Retina (tissue), 1 donor: ENCODE measurements around the gene TRIO.
A peak's percentile ranks its signal among the peaks of the same experiment; 100 is the strongest.

ENCODE experiments used
- DNase-seq: peaks from one replicate; pipeline ENCODE4 v3.0.0-alpha.2; 2016

The TRIO gene

DNA sequence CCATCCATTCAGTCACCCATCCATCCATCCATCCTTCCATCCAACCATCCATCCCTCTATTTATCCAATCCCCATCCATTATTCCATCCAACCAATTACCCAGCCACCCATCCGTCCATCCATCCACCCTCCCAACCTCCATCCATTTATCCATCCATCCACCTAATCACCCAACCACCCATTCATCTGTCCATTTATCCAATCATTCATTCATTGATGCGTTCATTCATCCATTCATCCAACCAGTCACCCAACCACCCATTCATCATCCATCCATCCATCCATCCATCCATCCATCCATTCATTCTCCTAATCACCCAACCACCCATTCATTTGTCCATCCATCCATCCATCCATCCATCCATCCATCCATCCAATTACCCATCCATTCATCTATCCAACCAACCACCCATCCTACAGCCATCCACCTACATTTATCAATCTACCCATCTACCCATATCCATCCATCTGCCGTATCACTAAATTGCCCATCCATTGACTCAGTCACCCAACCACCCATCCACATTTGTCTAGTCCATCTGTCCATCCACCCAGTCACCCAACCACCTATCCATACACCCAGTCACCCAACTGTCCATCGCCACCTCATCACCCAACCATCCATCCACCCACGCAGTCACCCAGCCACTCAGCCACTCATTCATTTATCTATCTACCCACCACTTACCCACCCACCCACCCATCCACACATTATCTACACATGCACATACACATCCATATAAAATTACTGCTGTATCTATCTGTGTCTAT lies 165.4 kb downstream of the TRIO start:
- no peak for DNase-seq

DNA sequence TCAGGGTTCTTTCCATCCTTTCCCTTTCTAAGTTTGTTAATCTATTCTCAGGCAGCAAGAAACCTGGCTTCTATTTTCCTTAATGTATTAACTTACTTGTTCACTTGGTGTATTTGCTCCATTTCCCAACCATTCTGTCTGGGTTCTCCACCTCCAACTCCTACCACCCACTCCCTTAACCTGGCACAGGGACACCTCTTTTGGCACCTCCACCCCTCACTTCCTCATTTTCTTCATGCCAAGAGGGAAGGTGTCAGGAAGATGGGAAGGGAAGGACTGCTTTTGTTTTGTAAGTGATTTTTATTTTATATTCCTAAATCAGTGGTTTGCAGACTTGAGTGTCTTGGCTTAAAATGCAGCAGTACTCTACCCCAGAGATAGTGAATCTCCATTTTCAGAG lies 166.1 kb downstream of the TRIO start:
- no peak for DNase-seq

DNA sequence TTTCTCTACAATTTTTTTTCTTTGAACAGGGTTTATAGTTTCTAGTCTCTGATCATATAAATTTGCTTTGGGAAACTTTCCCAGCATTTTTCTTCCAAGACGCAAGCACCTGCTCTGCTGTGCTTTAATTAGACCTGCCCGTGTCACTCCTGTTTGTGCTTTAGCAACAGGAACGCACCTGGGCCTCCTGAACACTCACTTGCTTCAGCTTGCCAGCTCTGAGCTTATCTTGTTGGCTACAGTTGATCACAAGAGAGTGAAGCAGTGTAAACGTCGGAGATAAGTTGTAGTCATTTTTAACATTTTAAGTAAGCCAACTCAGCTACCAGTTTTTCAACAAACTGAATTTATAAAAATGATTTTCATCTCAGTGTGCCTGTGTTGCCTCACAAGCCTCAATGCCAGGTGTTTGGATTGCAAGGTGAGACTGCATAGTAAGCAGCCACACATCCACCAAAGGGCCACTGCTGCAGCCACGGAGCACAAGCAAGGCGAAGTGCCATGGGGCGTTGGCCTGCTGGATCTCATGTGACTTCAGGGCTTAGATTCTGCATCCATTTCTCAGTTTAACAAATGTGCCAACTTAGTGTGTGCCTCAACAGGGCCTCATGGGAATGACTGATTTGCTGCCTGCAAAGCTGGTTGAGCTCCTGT lies 166.9 kb downstream of the TRIO start:
- DNase-seq = no peak

DNA sequence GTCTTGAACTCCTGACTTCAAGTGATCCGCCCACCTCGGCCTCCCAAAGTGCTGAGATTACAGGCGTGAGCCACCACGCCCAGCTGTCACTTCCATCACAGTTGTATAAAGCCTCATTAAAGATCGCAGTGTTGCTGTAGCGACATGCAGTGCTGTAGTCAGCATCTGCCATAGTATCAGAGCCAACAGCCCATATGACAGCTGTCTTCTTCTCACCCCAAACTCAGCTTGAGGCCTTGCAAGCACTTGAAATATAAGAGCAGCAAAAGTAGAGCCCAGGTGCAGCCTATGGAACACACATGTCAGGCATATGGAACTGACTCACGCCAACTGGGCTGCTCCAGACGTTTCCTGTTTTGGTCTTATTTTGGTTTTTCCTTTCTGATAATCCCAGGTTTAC lies 167.8 kb downstream of the TRIO start:
- no peak for DNase-seq

DNA sequence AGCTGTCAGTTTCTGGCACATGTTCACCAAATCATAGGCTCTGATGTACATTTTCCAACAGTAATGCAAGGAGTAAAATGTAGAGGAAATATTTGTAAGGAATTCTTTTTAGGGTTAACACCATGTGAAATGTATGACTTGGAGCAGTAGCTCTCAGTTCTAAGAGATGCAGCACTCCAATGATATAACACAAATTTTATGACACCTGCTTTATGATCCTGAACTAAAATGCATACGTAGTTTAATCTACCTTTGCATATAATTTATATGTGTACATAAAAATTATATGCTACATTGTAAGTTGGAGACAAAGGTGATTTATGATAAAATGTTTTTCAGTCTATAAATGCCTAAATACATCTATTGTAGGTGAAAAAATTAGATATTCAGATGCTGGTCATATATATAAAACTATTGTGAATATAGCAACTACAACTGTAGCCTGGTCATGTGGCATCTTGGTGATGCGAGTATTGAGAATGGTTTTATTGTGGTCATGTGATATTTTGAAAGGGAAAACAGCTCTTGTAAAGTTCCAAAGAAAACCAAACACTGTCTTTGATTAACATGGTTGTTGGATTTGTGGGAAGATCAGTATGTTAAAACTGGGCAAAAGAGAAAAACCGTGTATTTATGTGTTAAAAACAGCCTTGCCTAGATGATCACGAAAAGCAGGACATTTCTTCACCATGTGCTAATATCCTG lies 171.0 kb downstream of the TRIO start:
- DNase-seq = no peak

DNA sequence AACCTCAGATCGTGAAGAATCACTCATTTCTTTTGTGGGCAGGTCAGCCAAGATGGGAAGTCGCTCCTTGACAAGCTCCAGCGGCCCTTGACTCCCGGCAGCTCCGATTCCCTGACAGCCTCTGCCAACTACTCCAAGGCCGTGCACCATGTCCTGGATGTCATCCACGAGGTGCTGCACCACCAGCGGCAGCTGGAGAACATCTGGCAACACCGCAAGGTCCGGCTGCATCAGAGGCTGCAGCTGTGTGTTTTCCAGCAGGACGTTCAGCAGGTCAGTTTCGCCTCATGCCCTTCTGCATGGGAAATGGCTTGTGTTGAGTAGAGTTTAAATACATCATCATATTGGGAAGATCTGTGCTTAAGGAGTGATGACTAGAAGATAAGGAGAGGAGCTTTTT lies 173.3 kb downstream of the TRIO start:
- no peak for DNase-seq

DNA sequence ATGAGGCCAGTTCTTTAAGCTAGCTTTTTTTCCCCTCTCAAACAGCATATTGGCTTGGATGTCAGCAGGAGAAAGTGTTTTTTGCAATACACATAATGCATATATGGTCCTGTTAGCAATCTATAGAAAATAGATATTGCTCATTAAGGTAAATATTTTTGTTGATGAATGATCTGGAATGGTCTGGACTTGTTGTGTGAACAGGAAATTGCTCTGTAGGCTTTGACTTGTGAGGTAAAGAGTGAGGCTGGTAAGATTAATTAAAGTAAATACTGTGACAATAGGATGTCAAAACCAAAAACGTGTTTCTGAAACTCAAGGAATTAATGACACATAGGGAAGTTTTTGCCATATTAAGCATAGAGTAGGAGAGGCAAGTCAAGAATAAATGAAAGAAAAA lies 176.0 kb downstream of the TRIO start:
- DNase-seq = no peak

DNA sequence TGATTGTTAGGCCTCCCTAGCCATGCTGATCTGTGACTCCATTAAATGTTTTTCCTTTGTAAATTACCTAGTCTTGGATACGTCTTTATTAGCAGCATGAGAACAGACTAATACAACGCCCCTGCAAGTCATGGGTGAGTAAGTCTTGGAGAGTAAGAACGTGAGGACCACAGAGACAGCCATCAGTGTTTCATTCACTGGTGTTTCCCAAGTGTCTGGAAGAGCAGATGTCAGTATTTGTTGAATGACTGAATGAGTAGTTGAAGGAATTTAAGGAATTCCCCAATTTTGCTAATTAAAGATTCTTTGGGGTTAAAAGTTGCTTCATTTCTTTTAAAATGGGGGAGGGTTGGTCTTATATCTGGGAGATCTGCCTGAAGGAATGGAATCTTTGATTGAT lies 178.8 kb downstream of the TRIO start:
- DNase-seq = no peak

DNA sequence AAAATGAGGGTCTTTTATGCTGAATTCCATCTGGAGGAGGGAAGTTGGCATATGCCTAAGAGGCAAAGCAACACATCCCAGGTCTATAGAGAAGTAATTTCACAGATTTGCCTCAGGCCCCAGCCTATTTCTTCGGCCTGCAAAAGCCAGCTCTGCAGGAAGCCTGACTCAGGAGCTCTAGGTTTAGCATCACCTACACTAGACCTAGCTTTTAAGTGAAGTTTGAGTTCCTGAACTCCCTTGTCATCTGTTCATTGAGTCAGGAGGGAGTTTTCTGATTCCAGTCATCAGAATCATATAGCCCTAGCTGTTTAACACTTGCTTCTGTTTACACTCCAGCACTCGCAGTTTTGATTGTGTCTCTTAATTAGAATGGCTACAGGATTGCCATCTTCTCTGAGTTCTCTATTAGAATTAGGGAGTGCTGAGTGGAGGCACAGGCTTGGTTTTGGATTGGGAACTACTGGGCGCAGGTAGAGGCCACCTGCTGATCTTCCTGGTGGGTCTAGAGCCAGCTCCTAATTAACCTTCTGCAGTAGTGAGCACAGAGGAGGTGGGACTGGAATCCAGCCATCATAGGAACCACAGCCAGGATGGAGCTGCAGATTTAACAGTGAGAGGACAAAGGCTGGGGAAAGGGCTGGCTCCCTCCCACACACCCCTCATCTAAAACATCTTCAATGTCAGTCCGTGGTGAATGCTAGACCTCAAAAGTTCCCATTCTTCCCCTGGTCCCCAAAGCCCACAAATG lies 179.5 kb downstream of the TRIO start:
- no peak for DNase-seq

DNA sequence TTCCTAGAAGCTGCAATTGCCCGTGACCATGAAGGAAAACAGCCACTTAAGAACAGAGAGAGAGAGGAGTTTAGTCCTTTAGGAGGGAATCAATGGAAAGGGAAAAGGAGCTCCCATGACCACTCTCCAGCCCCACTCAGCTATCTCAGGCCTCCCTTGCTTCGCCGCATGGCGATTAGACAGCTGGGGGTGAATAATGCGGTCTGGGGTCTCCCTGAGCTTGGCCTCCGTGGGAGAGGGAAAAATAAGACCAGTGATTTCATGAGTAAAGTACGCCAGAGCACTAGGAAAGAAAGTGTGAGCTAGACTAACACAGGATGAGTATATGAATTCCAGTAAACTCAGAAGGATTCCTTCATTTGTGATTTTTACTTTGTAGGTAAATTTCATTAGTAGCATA lies 180.3 kb downstream of the TRIO start:
- DNase-seq = no peak

DNA sequence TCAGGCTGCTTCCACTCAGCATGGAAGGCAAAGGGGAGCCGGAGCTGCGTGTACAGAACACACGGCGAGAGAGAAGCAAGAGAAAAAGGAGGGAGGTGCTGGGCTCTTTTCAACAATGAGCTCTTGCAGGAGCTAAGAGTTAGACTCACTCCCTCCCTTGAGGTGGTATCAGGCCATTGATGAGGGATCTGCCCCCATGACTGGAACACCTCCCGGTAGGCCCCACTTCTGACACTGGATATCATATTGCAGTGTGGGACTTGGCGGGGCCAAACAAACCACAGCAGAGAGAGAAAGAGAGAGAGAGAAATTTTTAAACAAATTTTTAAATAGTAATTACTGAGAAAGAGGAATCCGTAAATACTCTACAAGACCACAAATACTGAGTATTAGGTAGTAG lies 182.2 kb downstream of the TRIO start:
- DNase-seq = no peak

DNA sequence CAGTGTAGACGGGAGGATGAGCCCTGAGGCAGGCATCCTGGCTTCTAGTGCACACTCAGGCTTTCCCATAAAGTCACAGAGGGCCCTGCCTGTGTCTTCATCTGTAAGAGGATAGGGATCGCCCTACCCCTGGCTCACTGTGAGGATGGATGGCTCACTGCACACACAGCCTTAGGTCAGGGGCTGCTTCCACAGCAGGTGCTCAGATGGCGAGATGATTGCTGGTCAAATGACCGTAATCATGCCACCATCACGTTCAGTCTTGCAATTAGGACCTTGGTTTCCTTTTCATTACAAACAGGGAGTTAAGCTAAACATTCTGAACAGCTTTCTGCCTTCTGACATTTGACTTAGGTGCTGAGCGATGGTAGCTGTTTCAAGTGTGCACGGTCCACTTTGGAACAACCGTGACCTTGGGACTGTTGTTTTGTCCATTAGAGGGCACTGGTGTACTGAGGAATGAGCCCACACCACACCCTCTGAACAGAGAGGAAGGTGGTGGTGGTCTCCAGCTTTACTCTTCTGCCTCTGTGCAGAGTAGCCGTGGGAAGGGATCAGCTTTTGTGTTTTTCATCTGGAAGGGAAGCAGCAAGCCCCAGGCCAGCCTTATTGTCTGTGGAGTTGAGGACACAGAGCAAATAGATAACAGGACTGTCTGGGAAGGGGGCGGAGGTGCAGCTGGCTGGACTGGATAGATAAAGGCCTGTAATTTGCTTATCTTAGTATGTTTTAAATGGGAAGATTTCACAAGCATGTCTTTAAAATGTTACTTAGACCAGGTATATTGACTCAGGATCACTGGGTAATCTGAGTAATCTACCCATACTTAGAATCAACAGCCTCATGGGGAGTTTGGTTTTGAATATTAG lies 183.1 kb downstream of the TRIO start:
- DNase-seq = peak; percentile 44

DNA sequence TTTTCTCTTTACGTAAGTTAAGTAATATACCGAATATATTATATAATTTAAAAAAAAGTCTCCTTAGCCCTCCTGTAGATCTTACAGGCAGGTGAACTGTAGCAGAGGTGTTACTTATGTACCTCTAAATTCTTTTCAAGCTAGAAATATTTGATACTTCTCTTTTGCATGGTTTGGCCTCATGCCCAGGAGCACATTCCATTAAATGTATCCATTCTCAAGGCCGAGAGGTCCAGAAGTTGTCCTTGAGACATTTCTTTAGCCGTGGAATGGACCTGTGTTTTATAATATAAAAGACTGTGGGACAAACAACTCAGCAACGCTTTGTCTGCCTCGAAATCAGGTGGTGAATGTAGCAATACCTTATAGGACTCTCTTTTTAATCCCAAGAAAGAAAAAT lies 184.5 kb downstream of the TRIO start:
- no peak for DNase-seq

DNA sequence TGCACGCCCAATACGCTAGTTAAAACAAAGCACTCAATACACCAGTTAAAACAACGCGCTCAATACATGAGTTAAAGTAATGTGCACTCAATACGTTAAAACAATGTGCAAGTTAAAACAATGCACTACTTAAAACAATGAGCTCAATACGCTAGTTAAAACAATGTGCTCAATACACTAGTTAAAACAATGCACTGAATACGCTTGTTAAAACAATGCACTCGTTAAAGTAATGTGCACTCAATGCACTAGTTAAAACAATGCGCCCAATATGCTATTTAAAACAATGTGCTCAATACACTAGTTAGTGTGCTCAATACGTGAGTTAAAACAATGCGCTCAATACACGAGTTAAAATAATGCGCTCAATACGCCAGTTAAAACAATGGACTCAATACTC lies 185.0 kb downstream of the TRIO start:
- no peak for DNase-seq

DNA sequence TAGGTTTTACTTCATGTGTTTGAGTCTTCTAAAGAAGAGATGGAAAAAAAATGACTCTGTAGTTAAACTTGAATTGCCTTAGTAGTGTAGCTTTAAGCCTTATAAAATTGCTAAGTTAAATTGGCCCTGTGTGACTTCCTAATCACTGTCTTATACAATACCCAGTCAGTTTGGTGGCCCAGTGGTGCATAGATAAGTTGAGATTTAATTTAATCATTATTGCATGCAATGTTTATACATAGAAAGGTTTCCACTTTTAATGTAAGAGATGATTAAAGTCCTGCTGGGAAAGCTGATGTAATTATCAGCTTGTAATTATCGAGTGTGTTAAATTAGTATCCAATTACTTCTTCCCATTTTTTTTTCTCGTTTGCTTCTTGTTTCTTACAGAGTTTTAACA lies 187.1 kb downstream of the TRIO start:
- no peak for DNase-seq

DNA sequence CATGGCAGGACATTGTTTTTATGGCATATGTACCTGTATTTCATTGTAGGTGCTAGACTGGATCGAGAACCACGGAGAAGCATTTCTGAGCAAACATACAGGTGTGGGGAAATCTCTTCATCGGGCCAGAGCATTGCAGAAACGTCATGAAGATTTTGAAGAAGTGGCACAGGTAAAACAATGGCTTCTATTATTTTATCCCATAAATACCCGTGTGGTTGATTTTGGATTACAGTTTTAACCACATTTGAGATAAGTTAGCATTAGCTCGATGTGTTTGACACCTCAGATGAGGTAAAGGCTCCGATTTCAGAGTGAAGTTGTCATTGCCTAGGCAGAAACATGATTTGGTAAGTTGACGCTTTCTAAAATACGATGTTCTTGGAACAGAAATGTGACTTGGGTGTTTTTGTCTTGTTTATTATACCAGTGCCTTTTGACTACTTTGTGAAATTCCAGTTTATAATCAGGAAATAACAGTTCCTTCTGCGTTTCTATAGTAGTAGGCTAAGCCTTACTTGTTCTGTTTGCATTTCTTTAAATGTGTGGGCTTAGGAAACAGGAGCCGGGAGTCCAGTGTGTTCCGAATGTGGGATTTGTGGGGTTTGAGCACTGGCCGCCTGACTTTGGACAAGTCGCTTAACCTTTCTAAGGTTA lies 187.7 kb downstream of the TRIO start:
- DNase-seq = no peak

DNA sequence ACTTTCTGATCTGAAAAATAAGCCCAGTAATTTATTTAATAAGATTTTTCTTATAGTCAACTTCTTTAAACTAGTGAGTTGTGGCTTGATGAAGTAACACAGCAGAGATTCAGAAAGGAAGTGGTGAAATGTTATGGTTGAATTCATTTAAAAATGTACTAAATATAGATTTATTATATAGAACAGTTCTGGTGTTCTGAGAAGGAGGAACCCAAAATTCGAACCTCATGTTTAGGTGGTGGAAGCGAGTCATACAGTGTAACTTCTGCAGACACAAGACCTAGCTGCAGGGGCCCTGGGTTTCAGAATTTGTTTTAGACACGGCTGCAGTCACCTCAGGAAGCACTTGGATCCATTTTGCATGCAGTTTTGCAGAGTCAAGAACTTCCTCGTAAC lies 188.2 kb downstream of the TRIO start:
- DNase-seq = no peak

DNA sequence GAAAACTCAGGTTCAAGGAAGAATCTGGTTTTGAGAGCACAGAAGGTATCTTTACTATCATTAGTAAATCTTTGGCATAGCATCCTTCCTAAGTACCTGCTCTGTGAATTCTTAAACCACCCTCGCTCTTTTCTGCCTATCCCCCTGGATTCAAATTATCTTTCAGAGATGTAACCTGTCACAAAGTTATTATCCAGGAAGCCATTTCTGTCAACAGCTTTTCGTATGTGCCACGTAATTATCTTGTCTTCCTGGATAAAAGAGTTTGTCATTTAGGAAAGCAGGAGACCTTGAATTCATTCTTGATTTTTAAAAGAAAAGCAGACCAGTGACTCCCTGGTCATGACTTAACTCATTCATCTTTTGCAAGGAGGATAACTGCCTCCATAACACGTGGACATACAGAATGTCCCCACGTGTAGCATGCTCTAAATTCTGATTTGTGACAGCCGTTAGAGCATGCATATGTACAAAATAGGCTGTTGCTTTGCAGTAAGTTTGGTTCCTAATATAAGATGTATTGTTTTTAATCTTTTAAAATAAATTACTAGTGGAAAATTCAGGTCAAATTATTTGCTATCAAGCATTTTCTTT lies 189.0 kb downstream of the TRIO start:
- no peak for DNase-seq

DNA sequence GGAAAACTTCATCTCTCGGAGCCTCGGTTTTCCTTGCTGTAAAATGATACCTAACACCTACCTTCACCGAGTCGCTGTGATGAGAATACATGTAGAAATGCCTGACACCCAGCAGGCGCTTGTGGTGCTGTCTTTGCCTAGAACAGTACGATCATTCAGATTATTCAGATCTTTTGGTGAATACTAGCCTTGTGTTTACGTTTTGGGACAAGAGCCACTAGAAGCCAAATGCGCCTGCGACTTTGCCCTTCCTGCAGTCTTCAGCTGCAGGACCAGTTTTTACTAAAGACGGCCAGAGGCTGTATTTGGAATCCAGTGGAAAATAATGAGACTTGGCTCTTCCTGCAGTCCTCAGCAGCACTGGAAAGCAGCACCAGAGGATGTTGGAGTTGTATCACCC lies 189.6 kb downstream of the TRIO start:
- DNase-seq = no peak

DNA sequence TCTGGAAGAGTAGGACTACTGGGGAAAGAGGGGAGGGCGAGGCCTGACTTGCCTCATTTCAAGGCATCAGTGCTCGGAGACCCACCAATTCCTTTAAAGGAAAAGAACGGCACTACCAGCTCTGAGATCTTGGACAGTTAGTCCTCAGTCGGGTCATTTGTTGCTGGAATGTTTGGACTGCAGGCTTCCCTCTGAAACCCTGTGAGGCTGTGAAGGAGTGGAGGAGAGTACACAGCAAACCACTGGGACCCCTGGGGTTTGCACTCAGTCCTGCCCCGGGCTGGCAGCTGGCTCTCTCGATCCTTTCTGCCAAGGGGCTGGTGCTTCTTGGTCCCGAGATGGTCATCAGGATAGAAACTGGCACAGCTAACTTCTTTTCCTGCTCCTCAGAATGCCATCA lies 194.5 kb downstream of the TRIO start:
- no peak for DNase-seq

DNA sequence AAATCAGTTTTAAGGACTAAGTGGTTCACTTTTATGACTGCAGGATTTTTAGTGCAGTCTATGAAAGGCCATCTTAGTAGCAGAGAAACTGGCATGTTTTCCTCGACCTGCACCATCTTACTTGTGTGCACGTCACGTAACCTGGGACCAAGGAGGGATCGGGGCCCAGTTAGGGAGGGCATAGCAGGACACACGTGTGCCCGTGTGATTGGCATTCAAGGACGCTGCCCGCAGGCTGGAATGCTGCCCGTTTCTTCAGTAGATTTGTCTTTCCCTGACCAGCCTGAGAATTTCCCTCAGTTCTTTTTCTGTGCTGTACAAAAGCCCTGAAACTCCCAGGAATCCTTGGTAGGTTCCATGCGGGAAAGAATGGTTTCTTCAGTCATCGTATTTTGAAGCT lies 196.3 kb downstream of the TRIO start:
- DNase-seq = no peak
